CD4-positive, alpha-beta T cell treated with Interleukin-6 for 4 hours (primary cell): Measurements from ENCODE around the gene LETM1.

Experiments
- DNase-seq: peaks from one replicate; pipeline ENCODE4 v3.0.0-alpha.2; 2020; ENCODE audit warnings: mixed read lengths

Gene LETM1

DNA sequence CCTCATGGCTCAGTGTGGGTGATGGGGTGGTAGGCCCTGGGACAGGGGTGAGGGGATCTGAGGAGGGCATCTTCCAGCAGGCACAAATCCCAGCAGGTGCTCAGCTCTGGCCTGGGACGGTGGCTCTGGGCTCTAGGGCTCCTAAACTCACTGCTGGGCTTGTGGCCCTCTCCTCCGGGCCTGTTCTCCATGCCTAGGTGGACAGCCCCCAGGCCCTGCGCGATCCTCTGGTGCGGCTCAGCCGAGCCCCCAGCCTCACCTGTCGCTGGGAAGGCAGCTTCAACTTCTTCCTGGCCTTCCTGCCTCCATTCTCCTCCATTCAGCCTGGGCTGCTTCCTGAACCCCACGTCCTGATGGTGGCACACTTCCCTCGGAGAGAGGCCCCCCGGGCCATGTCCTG lies 82.2 kb downstream of the LETM1 start:
- DNase-seq = no peak

DNA sequence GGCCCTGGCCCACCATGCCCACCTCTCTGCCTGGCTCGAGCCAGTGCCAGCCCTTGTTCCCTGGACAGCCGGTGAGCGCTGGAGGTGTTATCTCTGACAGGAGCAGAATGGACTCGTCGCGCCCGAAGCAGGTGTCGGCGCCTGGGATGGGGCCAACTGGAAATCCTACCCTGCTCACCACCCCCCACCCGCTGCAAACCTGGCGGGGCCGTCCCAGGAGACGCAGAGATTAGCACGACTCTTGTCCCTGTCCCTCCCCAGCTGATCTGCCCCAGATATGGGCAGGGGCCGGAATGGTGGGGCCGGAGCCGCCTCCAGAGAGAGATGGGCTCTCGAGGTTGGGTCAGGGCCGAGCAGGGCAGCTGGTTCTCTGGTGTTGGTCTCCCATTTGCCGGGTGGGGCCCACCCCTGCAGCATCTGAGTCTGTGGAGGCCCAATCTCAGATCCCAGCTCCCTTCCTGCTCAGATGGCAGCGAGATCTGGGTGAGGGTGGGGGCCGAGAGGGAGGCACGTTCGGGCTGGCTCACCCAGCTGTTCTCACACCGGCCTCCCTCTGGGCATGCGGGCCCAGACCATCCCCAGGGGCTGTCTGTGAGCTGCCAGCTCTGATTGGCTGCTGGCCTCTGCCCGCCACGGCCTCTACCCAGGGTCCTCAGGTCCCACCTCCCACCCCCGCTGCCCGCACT lies 83.0 kb downstream of the LETM1 start:
- DNase-seq = no peak

DNA sequence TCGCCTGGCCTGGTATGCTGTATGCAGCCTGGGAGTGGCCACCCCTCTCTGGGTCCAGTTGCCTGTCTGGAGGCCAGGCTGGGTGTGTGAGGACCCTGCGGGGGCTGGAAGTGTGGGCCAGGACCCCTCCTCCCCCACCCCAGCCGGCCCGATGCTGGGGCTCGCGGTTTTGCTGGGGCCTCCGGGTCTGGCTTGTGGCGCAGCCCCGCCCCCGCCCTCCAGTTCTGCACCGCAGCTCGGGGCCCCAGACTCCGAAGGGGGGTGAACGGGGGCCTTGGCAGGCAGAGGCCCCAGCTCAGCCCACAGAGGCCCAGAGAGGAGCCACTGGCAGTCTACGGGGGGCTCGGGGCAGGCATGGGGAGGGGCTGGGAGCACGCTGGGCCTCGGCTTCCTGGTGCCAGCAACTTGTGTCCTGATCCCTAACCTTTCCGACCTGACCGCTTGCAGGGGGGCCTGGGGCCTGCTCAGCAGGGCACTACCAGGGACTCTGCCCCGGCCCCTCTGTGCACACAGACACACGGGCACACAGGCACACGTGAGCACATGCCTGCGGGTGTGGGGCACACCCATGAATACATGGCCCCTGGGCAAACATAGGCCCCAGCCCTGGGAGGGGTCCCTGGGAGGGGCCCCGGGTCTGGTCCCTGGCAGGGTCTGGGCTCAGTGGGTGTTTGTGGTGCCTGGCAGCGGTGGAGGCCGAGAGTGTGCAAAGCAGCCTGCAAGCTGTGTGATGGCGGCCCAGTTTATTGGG lies 84.2 kb downstream of the LETM1 start:
- DNase-seq = no peak

DNA sequence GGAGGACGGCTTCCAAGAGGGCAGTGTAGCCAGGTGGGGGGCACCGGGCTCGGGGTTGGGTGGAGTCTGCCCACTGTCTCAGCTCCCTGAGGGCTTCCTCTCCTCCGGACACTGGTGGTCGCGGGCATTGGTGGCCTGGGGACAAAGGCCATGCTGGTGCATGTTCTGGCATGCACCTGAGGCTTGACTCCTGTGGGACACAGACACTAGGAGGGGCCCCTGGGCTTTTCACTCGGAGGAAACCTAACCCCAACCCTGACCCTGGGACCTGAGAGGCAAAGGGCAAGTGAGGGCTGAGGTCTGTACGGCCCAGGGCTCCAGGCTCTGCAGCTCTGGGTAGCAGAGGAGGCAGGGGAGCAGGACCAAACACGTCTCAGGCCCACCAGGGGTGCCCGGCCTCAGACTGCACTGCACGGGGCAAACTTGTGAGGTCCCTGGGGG lies 85.1 kb downstream of the LETM1 start:
- no peak for DNase-seq

DNA sequence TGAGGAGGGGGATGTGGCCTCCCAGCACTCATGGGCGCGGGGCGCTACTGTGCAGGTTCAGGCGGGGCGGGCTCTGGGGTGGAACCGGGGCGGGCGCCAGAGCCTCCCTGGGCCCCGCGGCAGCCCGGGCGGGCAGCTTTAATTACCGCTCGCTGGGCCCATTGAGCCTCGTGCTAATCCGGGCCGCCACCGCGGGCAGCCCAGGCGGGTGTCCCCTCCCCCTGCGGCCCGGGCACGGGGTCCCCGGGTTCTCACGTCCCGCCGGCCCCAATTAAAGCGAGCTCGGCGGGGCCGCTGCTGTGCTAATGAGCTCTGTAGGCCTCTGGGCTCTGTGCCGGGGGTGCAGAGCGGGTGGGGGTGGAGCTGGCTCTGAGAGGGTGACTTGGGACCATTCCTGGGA lies 85.7 kb downstream of the LETM1 start:
- DNase-seq = no peak

DNA sequence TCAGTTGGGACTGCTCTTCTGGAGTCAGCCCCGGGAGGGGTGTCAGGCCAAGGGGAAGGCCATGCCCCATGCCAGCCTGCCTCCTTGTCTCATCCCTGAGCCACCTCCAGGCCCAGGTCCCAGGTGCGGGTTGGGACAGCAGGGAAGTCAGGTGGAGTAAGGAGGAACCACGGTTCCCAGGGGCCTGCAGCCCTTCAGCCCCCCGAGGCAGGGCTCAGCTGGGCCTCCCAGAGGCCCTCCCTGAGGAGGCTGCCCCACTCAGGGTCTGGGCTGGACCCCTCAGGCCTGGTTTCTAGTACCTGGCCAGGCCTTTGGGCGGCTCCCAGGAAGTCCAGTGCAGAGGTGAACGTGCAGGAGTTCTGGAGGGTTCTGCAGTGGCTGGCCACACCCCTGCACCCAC lies 86.3 kb downstream of the LETM1 start:
- no peak for DNase-seq

DNA sequence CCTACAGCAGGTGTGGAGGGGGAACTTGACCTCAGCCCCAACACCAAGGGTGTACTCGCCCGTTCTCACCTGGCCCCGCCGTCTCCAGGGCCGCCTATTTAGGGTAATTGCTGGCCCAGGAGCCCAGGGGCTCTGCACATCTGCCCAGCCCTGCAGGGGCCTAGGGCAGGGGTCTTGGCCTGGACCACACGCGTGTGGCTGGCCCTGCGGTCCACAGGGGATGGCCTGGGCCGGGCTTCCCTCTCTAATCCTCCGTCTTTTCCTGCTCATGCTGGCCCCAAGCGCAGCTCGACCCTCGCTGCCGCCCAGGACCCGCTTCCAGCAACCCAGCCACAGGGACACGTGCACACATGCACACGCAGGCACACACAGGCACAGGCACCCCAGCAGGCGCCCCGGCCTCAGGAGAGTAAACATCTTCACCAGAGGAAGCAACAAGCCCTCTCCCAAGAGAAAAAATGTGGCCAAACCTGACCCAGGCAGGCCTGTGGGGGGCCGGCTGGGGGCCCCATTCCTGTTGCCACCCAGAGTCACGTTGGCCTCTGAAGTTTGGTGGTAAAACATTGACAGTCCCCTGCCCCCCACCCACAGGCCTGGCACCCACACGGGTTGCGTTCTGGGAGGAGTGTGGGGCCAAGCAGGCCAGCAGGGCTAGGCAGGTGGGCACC lies 87.5 kb downstream of the LETM1 start:
- no peak for DNase-seq

DNA sequence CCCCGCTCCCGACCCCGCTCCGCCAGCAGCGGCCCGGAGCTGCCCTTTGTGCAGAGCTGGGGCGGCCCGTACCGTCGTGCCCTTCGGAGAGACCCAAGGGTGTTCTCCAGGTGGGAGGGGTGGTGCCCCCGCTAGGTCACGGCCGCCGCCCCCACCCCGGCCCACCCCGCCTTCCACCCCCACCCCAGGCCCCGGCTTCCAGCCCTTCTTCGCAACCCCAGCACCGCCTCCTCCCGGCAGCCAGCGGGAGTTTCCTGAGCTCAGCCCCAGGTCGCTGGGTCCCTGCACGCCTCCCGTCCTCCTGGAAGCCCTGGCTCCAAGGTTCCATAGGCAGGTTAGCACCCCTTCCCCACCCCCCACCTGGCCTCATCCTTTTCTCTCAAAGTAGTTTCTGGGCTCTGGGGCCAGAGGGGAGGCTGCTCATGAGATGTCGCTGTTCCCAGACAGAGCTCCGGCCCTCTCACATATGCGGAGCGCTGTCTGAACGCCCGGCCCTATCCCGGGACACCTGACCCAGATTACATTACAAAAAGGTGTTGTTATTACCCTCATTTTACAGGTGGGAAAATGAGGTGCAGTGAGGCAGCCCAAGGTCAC lies 88.1 kb downstream of the LETM1 start:
- DNase-seq = peak; percentile 32

DNA sequence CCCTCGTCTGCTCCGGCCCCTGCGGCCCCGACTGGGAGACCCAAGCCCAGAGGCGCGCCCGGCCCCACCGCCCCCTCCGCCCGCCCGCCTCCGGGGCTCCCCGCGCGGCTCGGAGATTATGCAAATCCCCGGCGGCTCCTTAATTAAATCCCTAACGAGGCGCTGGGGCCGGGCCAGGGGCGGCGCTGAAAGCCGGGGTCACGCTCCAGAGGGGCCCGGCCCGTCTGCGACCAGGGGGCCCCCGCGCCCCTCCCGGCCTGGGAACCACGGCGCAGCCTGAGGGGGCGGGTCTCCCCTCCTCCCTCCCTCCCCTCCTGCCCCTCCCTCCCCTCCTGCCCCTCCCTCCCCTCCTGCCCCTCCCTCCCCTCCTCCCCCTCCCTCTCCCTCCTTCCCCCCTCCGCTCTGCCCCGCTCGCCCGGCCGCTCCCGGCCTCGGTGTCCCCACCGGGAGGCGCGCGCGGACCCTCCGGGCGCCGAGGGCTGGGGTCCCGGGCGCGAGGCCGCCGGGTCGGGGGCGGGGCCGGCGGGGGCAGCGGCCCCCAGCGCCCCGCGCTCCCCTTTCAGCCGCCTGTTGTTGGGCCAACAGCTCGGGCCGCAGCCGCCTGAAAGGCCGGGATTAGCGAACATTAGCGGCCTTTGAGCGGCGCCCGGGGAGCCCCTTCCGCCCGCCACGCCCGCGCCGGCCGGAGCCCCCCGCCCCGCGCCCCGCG lies 88.7 kb downstream of the LETM1 start:
- peak; percentile 24 for DNase-seq

DNA sequence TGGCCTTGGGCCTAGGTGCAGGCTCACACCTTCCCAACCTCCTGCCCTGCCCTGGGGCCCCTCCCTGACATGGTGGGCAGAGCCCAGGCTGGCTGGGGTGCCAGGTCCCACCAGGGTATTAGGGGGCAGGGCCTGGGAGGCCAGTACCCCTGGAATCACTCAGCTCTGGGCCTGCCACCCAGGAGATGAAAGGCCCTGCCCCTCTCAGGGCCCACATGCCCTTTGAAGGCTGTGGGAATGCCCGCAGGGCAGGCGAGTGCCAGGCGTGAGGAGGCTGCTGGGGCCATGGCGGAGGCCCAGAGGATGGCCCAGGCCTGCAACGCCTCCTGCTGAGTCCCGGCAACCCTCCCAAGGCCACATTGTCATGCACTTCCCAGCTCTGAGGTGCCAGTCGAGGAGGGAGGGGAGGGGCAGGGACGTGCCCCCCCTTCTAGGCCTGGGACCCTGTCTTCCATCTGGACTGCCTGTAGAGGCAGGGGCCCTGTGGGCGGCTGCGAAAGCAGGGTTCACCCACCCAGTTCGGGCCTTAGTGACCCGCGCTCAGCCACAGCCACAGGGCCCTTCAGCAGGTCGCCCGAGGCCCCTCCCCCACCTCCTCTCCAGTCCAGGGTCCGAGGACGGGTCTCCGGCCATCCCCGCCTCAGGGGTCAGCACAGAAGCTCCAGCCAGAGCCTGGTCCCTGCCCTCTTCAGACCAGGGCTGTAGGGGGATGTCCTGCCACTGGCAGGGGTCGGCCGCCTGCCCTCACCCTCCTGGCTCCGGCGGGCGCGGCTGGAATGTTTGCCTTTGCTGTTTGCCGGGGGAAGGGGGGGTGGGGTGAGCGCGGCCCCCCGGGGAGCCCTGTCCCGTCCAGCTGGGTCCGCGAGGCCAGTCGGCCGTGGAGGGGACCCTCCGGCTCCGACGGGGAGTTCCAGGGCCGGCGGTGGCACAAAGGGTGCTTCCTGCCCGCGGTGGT lies 89.6 kb downstream of the LETM1 start:
- DNase-seq = no peak

DNA sequence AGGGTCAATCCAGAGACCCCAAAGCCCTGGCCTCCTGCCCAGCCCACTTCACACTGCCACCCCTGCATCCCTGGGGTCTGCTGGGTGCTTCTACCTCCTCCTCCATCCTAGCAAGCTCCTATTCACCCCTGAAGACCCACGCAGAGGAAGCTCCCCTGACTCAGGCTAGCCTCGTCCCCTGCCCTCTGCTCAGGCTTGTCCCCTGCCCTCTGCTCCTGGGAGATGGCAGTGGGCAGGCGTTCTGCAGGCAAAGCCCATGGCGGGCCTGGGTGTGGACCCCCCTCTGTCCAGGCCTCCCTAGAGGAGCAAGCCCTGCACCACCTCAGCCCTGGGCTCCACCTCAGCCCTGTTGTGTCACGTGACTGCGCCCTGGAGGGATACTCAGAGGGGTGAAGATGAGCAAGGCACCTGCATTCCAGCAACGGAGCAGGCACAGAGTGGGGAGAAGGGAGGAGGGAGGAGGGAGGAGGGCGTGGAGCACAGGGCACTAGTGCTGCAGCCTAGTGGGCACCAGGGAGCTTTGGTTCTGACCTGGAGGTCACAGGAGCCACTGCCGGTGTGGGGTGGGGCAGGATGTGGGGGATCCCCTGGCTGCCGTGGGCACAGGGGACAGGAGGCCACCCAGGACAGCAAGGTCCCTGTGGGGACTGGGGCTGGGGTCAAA lies 90.4 kb downstream of the LETM1 start:
- no peak for DNase-seq

DNA sequence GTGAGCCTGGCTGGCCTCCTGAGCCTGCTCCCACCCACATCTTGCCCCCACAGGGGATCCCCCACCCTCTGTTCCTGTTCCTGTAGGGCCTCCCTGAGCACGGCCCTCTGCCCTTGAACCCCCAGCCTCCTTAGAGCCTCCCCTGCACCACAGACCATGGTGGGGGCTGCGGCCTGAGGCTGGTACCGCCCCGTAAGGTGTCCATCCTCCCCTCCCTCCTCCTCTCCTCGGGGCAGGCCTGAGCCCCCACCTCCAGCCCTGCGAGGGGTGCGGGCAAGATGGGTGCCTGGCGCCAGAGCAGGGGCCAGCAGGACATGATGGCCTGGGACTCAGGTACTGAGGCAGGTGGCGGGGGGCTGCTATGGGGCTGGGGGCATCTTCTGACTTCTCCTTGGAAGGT lies 91.3 kb downstream of the LETM1 start:
- DNase-seq = no peak

DNA sequence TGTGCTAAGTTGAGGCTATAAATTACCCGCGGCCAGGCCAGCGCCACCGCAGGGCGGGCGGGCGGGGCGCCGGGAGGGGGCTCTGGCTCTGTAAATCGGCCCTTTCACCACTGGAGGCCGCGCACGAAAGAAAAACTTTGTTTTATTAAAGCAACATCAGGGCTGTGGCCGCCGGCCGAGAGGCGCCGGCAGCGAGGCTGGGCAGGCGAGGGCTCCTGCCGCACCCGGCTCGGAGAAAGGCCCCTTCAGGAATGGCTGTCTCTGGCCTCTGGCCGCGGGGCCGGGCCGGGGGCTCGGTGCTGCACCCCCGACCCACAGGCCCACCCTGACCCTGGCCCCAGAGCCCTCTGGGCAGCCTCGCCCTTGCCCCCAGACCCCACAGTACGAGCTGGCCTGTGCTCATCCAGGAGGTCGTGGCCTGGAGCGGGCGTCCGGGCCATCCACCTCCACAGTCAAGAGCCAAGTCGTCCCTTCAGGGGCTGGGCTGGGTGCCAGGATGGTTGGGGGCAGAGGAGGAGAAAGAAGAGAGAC lies 92.3 kb downstream of the LETM1 start:
- no peak for DNase-seq

DNA sequence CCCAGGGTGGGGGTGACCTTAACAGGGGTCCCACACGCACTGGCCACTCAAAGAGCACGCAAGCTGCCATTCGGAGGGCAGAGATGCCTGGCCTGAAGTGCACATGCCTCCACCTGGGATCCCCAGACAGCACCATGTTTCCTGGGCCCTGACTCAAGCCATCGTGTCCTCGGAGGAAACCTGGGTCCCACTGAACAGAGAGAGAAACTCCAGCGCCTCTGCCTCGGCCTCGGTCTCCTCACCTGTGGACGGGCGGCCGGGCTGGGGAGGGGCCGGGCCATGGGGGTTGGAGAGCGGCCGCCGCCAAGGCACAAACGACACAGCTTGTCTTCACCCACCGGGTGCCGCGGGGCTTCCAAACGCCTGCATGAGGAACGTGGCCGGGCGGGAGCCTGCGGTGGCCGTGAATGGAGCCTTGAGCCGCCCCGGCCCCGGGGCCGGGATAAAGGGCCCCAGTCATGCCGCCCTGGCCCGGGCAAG lies 92.8 kb downstream of the LETM1 start:
- no peak for DNase-seq

DNA sequence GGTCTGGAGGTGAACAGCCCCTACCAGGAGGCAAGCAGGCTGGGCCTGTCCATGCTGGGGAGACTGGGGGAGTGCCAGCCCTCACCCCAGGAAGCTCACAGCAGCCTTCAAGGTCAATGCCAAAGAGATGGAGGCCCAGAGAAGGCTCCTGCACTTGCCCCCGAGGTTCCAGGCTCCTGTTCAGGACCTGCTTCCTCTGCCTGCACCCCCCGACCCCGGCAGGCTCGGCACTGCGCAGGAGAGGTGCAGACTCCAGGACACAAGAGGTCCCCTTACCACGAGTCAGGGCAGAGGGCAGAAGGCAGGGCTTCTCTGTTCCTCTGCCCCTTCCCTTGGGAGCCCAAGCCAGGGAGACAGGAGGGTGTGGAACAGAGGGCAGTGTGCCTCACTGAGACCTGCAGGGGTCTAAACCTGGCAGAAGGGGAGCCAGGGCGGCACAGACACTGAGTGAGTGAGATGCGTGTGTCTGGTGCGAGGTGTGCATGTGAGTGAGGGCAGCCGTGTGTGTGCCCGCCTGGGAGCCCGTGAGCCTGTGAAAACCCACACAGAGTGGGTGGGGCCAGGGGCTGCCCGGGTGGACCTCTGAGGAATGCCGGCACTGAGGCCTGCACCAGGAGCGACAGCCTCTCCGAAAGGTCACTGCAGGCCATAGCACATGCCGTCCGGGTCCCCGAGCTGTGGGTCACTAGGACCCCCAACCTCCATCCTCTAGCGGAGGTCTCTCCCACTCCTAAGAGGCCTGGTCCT lies 93.5 kb downstream of the LETM1 start:
- DNase-seq = no peak
